K562 (cell line): ENCODE data around the gene GFI1. TPM values are rescaled to one million over a fixed set of nuclear protein-coding genes. Genes with fewer than 3 reads are reported as not detected.

Source experiments
- ATAC-seq: fragments of 200-7000 bp; cut with Tn5 transposase; 3 replicates; pipeline ENCODE4 v1.9.1; 2020; ENCODE audit warnings: moderate library complexity
- BruUV-seq: library from RNA; stranded (reverse); fragments of 400-500 nt; replicated peaks from 2 replicates; lab custom pipeline; 2021; lab: Mats Ljungman, UMichigan
- CTCF ChIA-PET: fragments of 300-600 bp; formaldehyde crosslinking; extraction: SDS; loops from one replicate; lab custom pipeline; 2021; ENCODE audit warnings: low intra/inter-chr PET ratio; lab: Yijun Ruan, JAX
- POLR2A ChIA-PET: fragments of 300-600, 350-650 bp; sonication (Branson Sonifier 250); formaldehyde crosslinking; extraction: SDS; loops from one replicate; lab custom pipeline; 2021; ENCODE audit warnings: antibody characterized with exemption, inconsistent platforms; lab: Yijun Ruan, JAX
- DNase-seq, 4 experiments: peaks; one replicate each; pipeline versions ENCODE4 v3.0.0 to v3.0.0-alpha.2; 2011 to 2018; ENCODE audit warnings: low spot score in 3 of 4, mixed read lengths in 3 of 4; ENCODE audit errors: extremely low read depth in 1 of 4
- FAIRE-seq: peaks from 2 replicates; lab custom pipeline; 2011; peaks lifted over from hg19 to GRCh38; lab: Jason Lieb, UNC
- H2AFZ ChIP-seq: 2 replicates; pipeline ENCODE4 v1.6.0; 2011; ENCODE audit warnings: low read depth, low read length, control low read depth, inconsistent platforms
- H3K27ac ChIP-seq: fragments of 200-600 bp; 3 replicates; pipeline ENCODE4 v1.8.0; 2011; ENCODE audit warnings: low read depth, mild to moderate bottlenecking, control low read depth, inconsistent platforms, low read length, moderate library complexity, mixed read lengths; ENCODE audit errors: extremely low read depth
- H3K27me3 ChIP-seq, 2 experiments: fragments of 300-600 bp in 1 of 2; 2 replicates in 1 of 2; 3 replicates in 1 of 2; pipeline versions ENCODE4 v1.6.0 to v1.8.0; 2011; ENCODE audit warnings: inconsistent platforms in 2 of 2, low read length in 2 of 2, mild to moderate bottlenecking in 1 of 2, mixed read lengths in 1 of 2, moderate library complexity in 1 of 2; ENCODE audit not compliant: control insufficient read depth in 2 of 2, insufficient read depth in 2 of 2
- H3K36me3 ChIP-seq: fragments of 300-600 bp; 3 replicates; pipeline ENCODE4 v1.8.0; 2011; ENCODE audit warnings: mild to moderate bottlenecking, low read length, inconsistent platforms; ENCODE audit not compliant: control insufficient read depth, insufficient read depth
- H3K4me1 ChIP-seq, 2 experiments: fragments of 200-600 bp in 1 of 2; replicated peaks in 1 of 2; 2 replicates in 1 of 2; 3 replicates in 1 of 2; pipeline versions ENCODE4 v1.5.1 to v1.8.0; 2011; ENCODE audit warnings: inconsistent platforms in 2 of 2, low read length in 2 of 2, mild to moderate bottlenecking in 1 of 2, mixed read lengths in 1 of 2, moderate library complexity in 1 of 2; ENCODE audit not compliant: control insufficient read depth in 2 of 2, insufficient read depth in 2 of 2
- H3K4me2 ChIP-seq: 2 replicates; pipeline ENCODE4 v1.6.1; 2011; ENCODE audit warnings: low read length, control low read depth, inconsistent platforms, mixed read lengths; ENCODE audit not compliant: insufficient read depth
- H3K4me3 ChIP-seq: fragments of 200-600 bp; sonication (generic), shearing (Covaris generic); 2 replicates; pipeline ENCODE4 v1.5.1; 2016; ENCODE audit warnings: control low read depth, inconsistent platforms
- H3K79me2 ChIP-seq: fragments of 200-600 bp; 3 replicates; pipeline ENCODE4 v1.8.0; 2011; ENCODE audit warnings: low read length, inconsistent platforms; ENCODE audit not compliant: control insufficient read depth, insufficient read depth
- H3K9ac ChIP-seq, 2 experiments: 2 replicates each; pipeline versions ENCODE4 v1.6.0 to v1.6.1; 2011; ENCODE audit warnings: low read depth in 2 of 2, low read length in 2 of 2, control low read depth in 1 of 2, inconsistent platforms in 1 of 2, mild to moderate bottlenecking in 1 of 2, mixed read lengths in 1 of 2; ENCODE audit not compliant: insufficient read depth in 1 of 2
- H3K9me1 ChIP-seq: one replicate; pipeline ENCODE4 v1.6.0; 2011; ENCODE audit warnings: inconsistent platforms, mild to moderate bottlenecking, low read length, moderate library complexity; ENCODE audit not compliant: control insufficient read depth, insufficient read depth
- H3K9me3 ChIP-seq: replicated peaks from 2 replicates; pipeline ENCODE4 v1.5.1; 2011; ENCODE audit warnings: low read depth, low read length, inconsistent platforms; ENCODE audit not compliant: control insufficient read depth, insufficient read depth
- H4K20me1 ChIP-seq: replicated peaks from 2 replicates; pipeline ENCODE4 v1.6.1; 2011; ENCODE audit warnings: low read length, inconsistent platforms, mixed read lengths; ENCODE audit not compliant: control insufficient read depth, insufficient read depth
- C11orf30 ChIP-seq: fragments of 450-650 bp; IDR thresholded peaks from 2 replicates; pipeline ENCODE4 v1.6.1; 2016; ENCODE audit warnings: low read depth, mild to moderate bottlenecking
- CEBPB ChIP-seq: fragments of 450-650 bp; IDR thresholded peaks from 2 replicates; pipeline ENCODE4 v1.6.1; 2016; ENCODE audit warnings: missing genetic modification characterization, missing compliant biosample characterization
- CEBPG ChIP-seq, 3 experiments: fragments of 200-800 bp in 1 of 3; sonication (Bioruptor generic) in 1 of 3; sonication (generic) in 1 of 3; formaldehyde crosslinking in 1 of 3; IDR thresholded peaks in 2 of 3; conservative IDR thresholded peaks in 1 of 3; 2 replicates each; pipeline versions ENCODE4 v1.6.1 to v1.8.0; 2016 to 2022; ENCODE audit warnings: missing compliant biosample characterization in 2 of 3, missing genetic modification characterization in 2 of 3, mild to moderate bottlenecking in 1 of 3, missing genetic modification reagents in 1 of 3
- CTCF ChIP-seq, 3 experiments: IDR thresholded peaks in 2 of 3; conservative IDR thresholded peaks in 1 of 3; 2 replicates each; pipeline ENCODE4 v1.5.1; 2011 to 2012; ENCODE audit warnings: low read length in 3 of 3, mild to moderate bottlenecking in 3 of 3, control low read depth in 2 of 3, improper control_type of control experiment in 1 of 3, inconsistent platforms in 1 of 3, low read depth in 1 of 3, mixed read lengths in 1 of 3, moderate library complexity in 1 of 3; ENCODE audit not compliant: insufficient read depth in 2 of 3
- WGBS: fragments of 100-300 bp; shearing (Covaris generic); methylation state at CpG from one replicate; pipeline ENCODE4 v1.1.6; 2016; ENCODE audit warnings: low coverage, mixed read lengths; ENCODE audit not compliant: insufficient coverage; ENCODE audit errors: missing lambda C conversion rate; 5-methylcytosine and 5-hydroxymethylcytosine counted together
- in situ Hi-C: fragments of 300-500 bp; cut with MboI; formaldehyde crosslinking; loops from 4 replicates; pipeline ENCODE4 v1.15.0; 2018; ENCODE audit warnings: inconsistent platforms, mixed read lengths
- intact Hi-C: fragments of 100-400 bp; cut with micrococcal nuclease; formaldehyde crosslinking; loops from 2 replicates; pipeline ENCODE4 v1.14.2; 2022
- polyA plus RNA-seq, 8 experiments: library from polyadenylated mRNA; depleted of rRNA in 4 of 8; stranded (reverse) in 5 of 8; unstranded in 3 of 8; fragments of >200 nt; fragmentation: Nextera tagmentation in 2 of 8; fragmentation: Illumina TruSeq in 1 of 8; extraction: Ambion mirVana in 2 of 8; extraction: Trizol in 1 of 8; gene quantifications; 2 replicates each; pipeline versions ENCODE4 v1.2.1 to v1.2.3, GENCODE V29; 2011 to 2014; ENCODE audit warnings: inconsistent platforms in 1 of 8, missing spikeins in 1 of 8
- total RNA-seq, 7 experiments: library from RNA; depleted of rRNA in 6 of 7; stranded (reverse); fragments of >200 nt in 6 of 7; fragmentation: Illumina TruSeq in 2 of 7; extraction: Trizol in 2 of 7; gene quantifications; 2 replicates each; pipeline versions ENCODE4 v1.2.1 to v1.2.3, GENCODE V29; 2011 to 2021; ENCODE audit warnings: low replicate concordance in 1 of 7

GFI1 gene
- total and polyA plus RNA-seq, 9 of the 15 experiments (the other 6 are each of a cell fraction or from before 2014, with no cell fraction given), result 0.07 to 0.93 (median 0.46) TPM

DNA sequence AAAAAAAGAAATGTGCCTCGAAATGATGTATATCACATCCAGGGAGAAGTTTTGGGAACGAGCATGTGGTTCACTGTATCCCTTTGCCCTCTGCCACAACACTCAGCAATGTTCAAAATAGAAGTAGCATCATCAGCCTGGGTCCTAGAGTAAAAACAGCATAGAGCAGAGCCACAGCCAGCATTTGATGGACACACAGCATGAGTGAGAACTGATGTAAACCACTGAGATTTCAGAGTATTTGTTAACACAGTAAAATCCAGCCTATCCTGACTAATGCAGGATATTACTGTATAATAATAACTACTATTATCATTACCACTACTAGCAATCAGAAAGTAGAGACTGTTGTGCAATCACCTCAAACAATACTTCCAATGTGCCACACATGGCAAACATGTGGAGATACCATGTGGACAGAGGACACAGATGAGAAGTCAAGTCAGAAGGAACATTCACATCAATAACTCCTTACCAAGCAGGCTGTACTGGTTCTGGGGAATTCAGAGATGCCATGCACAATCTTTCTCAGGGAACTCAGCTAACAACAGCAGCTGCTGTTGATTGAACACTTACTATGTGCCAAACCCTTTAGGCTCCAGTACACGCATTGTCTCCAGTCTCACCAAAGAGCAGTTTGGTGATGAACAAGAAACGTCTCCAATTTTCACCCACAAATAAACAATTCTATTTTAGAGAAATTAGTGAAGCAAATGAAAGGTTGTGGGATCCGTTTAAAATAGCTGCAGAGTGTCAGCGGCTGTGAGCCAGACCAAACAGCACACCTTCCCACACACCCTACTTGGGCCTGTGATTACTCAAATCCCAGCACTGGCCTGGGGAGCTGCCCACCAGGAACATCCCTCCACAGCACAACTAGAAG lies 16.6 kb upstream of the GFI1 start:
- ChIA-PET POLR2A (no interaction called here), CTCF (no interaction called here)
- Histone ChIP-seq H3K9me1 (no peaks in the 10 kb centered on the region), H3K79me2 (no peaks in the 10 kb centered on the region), H3K4me1 (no peaks in the 10 kb centered on the region), H3K27me3 (no peaks in the 10 kb centered on the region), H3K9ac (no peak overlapping the region), H2AFZ (no peak overlapping the region), H3K4me3 (no peak overlapping the region), H3K4me2 (no peak overlapping the region), H3K9me3 (no peaks in the 10 kb centered on the region), H3K36me3 (no peaks in the 10 kb centered on the region), H4K20me1 (no peaks in the 10 kb centered on the region), H3K27ac (no peak overlapping the region)
- BruUV-seq, result no TSS peak
- FAIRE-seq, result no peak
- peak; percentile 42; the same call in 2 of the 3 replicates for ATAC-seq
- in situ Hi-C loops (no loop called here), intact Hi-C loops (no loop called here)
- peak; percentile 77 for TF ChIP-seq CEBPB (tag)
- no peak for TF ChIP-seq CTCF (IDR thresholded peaks at IDR 0.05 in 2 of 3, conservative IDR thresholded peaks at IDR 0.05 in 1 of 3; ENCODE audit: insufficient read depth in 2 of 3, low read depth in 1 of 3, low read length in 3 of 3)
- TF ChIP-seq C11orf30, result peak; percentile 27; the same call in 1 of the 2 replicates
- TF ChIP-seq CEBPG (CRISPR knock-in tag; IDR thresholded peaks at IDR 0.05), result no peak
- TF ChIP-seq CEBPG (tag; conservative IDR thresholded peaks at IDR 0.05 in 1 of 2, IDR thresholded peaks at IDR 0.05 in 1 of 2), result peak; percentile 47 to 66; a peak in 3 of 4 replicates
- WGBS, result 23% methylated on average over 6 of the region's 6 CpGs
- no peak for DNase-seq
